HG02840 (cell line): ENCODE data around the gene RNF220.
"Not testable (repeated sequence)": the region's sequence is repeated elsewhere in the genome, so short reads cannot be mapped to it uniquely, and the experiment has no call there.

Experiments
- ATAC-seq: cut with Tn5 transposase; IDR thresholded peaks from one replicate; pipeline ENCODE4 v1.9.1; 2021; ENCODE audit warnings: mild to moderate bottlenecking, moderate library complexity, moderate number of reproducible peaks; ENCODE audit not compliant: unreplicated experiment, low FRiP score

The RNF220 gene

DNA sequence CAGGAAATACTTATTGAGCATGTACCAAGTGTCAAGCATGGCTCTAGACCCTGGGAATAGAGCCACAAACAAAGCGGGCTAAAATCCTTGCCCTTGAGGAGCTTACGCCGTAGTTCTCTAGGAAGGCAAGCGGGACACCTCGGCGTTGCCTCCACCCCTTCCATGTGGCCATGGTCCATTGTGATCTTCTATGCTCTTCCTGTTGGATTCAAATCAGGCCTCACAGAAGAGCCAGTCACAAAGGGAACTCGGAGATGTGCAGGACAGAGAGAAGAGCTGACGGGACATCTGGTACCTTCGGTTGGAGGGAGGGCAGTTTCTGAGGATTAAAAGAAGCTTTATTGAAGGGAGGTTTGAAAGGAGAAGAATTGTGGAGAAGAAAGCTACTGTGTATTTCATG lies 139.9 kb downstream of the RNF220 start:
- ATAC-seq, result no peak

DNA sequence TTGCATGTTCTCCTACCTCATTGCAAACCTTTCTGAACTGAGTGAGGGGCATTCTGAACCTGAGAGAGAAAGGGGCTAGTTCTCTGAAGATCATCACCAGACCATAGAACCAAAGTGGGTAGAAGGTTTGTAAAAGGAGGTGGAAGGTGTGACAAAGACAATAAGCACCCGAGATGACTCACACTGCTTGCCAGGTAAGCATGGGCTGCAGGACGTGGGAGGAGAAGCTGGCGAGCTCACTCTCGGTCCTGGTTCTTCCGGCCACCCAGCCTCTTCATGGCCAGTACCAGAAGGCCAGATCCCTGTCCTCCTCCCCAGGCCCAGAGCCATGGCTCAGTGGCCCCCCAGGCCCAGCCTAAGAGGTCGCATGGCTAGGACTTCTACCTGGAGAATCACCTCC lies 140.9 kb downstream of the RNF220 start:
- ATAC-seq, result no peak

DNA sequence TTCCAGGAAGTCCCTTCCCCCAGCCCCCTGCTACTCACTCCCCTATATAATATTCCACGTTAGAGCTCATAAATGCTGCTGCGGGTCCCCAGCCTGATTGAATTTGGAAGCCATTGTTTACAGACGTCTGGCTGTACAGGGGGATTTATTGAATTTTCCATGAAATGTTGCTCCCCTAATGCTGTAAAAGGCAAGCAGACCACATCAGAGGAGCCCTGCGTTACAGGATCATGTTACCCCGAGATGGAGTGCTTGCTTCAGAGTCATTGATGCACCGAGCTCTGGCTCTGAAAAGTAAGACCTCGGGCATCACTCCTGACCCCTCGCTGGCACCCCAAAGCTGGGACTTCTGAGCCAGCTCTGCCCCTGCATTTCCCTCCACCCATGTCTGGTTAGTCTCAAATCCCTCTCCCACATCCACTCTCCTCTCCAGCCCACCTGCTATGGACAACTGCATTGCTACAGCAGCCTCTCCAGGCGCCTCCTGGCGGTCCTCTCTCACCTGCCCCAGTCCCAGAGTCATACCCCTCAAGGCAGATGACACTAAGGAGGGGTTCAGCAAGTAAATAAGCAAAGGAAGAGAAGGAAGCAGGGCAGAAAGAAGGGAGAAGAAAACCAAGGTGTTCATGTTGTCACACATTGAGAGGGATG lies 141.5 kb downstream of the RNF220 start:
- ATAC-seq, result no peak

DNA sequence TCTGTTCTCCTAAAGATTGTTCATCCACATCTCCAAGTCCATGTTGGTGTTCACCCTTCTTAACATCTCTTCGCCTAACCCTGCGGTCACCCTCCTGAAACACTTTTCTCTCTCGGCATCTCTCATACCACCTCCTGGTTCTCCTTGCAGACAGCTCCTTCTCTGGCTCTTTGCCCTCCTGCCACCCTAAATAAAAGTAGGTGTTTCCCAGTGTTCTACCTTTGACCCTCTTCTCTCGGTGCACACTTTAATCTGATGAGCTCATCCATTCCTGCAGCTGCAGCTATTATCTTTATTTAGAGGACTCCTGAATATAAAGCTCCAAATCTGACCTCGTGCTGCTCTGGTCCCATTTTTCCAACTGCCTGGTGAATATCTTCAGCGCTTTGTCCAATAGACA lies 142.3 kb downstream of the RNF220 start:
- ATAC-seq, result no peak

DNA sequence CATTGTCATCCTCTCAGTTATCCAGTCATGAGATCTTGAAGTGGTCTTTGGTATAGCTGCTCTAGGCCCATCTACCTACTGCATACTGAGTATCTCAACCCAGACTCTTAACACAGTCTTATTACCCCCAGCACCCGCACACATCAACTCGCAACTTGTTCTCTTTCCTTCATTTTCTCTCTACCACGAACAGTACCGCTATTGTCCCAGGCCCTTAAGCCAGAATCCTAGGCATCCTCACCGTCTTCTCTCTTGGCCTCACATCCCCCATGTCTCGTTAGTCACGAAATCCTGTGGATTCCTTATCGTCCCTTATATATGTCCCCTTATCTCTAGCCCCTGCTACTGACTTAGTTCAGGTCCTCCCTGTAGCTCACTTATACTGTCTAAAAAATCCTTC lies 142.8 kb downstream of the RNF220 start:
- no peak for ATAC-seq

DNA sequence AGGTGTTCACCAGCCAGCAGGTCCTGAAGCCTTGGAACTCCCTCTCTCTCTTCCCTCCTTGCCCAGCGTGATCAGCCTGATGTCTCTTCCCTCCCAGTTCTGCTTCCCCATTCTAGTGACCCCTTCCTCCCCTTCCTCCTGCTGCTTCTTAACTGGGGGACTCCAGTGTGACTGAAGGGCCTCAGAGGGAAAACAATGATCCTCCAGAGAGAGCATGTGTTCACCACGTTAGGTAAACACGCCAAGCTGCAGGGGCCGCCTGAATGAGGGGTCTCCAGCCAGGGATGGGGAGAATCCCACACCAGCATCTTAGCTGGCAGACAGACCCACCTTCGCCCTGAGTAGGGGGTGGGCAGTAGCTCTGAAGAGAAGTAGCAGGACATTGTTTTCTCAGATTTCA lies 144.5 kb downstream of the RNF220 start:
- no peak for ATAC-seq

DNA sequence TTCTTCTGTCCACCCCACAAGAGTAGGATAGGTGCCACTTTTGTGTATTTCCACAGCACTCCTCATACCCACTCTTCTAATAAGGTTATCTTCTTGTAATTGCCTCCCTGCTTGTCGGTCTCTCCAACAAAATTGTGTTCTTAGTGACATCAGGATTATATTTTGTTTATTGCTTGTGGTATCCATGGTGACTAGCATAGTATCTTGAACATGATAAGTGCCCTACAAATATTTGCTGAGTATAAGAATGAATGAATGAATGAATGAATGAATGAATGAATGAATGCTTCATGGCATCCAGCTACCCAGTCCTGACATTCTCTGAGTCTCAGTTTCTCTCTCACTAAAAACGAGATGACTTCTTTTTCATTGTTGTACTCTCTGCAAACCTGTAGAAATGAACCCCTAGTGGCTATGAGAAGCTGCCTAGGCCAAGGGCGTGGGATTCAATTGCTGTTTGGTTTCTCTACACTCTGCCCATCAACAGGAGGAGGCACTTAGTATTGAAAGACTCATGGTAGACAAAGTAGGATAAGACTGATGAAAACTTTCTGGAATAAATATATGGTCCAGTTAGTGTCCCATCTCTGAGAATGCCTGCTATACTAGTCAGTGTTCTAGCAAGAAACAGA lies 148.2 kb downstream of the RNF220 start:
- no peak for ATAC-seq

DNA sequence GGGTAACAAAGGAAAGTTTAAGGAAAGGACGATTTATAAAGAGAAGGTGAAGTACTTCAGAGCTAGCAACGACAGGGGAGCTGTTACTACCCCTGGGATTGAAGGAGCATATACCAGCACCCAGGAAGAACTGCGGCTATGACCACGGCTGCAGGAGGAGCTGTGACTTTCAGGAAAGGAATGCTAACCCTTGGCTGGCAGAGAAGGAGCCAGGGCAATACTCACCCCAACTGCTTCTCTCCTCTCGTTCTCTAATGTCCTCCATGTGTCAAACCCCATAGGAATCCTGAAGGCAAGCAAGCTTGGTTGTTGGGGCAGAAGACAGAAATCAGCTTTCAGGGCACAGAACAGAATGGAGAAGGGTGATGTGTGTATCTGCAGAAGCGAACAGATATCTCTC lies 148.7 kb downstream of the RNF220 start:
- no peak for ATAC-seq

DNA sequence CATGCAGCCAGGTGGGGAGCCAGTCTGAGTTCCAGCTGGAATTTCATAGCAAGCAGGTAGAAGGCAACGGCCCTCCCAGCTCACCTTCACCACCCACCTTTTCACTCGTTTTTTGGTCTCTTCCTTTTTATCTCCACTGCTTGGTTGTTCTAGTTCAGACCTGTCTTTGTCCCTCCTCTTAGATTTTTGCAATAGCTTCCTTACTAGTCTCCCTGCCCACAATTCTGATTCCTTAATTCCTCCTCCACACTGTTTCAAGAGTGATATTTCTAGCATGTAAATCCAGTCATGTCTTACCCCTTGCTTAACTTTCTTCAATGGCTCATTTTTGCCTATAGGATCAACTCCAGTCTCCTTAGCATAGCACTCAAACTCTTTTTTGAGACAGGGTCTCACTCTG lies 149.7 kb downstream of the RNF220 start:
- no peak for ATAC-seq

DNA sequence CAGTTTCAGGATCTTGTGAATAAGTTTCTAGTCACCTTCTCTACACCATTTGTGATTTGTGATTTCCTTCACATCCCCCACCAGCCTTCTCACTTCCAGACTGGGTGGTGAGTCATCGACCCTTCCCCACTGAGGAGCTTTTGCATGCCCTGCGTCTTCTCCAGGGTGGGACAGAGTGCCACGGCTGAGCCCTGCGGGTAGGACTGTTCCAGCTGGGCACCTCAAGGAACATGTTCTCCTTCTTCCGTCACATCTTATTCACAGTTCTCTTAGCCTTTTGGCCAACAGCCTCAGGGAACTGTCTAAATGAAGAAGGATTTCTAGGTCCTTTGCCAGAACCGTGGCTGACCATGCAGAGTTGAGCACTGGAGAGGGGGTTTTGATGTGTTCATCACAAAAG lies 152.7 kb downstream of the RNF220 start:
- no peak for ATAC-seq

DNA sequence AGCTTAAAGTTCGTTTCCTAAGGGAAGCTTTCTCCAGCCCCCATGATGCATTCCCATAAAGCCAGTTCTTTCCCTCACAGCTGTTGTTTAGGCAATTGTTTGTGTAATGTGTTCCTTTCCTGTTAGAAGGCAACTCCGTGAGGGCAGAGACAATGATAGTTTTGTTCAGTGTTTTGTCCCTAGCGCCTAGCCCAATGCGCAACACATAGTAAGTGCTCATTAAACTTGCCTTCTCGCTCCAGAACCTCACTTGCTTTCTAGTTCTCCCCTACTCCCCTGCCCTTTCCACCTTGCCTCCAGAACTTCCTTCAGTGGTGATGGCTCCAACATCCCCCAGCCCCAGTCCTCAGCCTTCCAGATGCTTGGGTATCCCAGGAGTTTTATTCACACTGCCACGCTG lies 153.8 kb downstream of the RNF220 start:
- no peak for ATAC-seq

DNA sequence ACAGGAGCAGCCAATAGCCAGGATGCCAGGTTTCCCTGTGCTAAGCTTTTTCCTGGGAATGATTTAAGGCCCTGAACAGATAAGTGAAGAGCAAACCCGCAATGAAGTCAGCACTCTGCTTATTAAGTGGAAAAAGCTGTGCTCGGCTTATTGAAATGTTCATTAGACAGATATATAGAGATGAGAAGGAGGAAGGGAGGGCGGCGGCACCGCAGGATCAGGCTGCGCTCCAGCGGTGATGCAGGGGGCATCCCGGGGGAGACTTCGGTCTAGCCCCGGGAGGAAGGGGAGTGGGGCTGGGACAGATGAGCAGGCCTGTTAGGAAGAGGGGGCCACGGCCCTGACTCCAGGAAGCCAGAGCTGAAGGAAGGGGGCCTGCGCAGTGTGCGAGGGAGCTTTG lies 154.3 kb downstream of the RNF220 start:
- ATAC-seq, result no peak

DNA sequence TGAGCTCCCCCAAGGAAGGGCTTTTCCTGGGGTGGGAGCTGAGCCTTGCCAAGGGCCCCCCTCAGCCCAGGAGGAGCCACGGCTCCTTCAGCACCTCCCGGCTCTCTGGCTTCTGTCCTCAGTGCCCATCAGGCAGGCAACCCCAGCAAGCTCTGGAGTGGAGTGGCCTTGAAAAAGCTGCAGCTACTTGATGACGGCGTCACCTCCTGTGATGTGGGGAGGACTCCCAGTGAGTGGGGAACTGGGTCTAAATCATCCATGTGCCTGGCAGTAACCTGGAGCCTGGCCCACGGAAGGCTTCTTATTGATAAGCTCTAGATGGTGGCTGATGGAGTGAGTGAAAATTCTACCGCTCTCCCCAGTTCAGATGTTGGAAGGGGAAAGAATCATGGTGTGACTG lies 154.9 kb downstream of the RNF220 start:
- no peak for ATAC-seq

DNA sequence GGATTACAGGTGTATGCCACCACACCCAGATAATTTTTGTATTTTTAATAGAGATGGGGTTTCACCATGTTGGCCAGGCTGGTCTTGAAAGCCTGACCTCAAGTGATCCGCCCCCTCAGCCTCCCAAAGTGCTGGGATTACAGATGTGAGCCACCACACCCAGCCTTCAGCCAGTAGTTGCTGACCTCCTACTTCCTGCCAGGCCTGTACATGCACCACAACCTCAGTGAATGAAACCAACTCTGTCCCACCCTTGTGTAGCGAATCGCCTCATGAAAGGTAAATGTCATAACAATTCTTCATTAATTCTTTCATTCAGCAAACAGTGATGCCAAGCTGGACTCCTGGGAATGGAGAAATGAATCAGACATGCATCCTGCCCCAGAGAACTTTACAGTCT lies 155.6 kb downstream of the RNF220 start:
- ATAC-seq, result not testable (repeated sequence)

DNA sequence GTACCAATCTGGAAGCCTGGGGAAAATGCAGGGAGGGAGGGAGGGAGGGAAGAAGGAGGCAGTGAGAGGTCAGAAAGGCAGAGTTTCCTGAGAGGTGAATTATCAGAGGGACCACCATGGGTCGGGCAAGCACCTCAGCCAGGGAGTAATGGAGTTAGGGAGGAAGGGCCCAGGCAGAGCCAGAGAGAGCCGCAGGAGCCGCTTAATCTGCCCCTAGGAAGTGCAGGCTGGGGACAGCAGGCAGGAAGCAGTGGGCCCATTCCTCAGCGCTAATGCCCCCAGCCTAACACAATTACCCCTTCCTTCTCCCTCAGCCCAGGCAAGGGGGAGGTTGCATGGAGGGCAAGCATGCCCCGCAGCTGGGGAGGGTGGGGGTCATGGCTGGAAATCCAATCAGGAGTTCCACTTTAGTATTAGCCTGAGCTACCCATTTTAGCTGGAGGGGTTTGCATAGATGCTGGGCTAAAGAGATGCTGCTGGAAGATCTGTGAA lies 160.2 kb downstream of the RNF220 start:
- no peak for ATAC-seq

DNA sequence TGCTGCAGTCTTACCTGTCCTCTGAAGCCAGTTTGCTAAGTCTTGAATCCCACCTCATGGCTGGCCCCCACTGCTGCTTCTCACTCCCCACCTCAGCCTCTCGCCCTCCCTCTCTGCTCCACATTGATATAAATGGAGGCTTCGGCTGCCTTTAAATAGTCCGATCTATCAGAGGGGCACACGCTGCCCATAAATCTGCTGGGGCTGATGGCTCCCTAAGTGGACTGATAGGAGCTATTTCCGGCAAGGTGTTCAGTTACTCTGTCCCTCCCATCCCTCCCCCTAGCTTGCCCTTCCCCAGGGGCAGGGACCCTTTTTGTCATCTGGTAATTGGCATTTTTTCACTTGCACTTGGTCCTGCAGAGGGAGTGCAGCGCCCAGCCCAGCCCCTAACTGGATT lies 160.8 kb downstream of the RNF220 start:
- ATAC-seq, result no peak

DNA sequence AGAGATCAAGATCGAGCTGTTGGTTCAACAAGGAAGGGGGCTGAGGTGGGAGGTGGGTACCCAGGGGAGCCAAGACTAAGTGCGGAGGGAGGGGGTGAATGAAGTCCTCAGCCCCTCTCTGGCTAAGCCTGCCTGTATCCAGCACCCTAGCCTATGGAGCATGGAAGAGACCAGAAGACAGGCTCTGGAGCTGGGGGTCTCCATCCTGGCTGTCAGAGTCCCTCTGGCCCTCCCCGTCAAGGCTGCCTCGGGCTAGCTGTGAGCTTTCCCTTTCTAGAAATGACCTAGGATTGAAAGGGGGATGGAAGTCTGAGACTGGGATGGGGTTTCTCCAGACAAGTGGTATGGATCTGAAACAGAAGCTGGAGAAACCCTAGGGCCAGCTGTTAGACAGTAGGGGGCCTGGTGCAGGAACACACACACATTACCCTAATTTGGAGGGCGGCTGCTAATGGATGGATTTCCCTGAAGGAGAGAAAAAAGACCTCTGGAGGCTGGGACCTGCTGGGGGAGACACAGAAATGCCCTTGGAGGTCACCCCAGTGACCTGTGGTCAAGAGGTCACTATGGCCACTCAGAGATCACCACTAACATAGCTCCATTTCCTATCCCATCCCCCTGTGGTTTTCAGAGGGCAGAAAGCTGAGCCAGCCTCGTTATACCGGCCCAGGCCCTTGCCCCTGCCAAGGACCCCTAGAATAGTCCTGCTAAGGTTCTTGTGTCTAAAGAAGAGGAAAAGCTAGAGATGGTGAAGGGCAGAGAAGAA lies 161.4 kb downstream of the RNF220 start:
- no peak for ATAC-seq

DNA sequence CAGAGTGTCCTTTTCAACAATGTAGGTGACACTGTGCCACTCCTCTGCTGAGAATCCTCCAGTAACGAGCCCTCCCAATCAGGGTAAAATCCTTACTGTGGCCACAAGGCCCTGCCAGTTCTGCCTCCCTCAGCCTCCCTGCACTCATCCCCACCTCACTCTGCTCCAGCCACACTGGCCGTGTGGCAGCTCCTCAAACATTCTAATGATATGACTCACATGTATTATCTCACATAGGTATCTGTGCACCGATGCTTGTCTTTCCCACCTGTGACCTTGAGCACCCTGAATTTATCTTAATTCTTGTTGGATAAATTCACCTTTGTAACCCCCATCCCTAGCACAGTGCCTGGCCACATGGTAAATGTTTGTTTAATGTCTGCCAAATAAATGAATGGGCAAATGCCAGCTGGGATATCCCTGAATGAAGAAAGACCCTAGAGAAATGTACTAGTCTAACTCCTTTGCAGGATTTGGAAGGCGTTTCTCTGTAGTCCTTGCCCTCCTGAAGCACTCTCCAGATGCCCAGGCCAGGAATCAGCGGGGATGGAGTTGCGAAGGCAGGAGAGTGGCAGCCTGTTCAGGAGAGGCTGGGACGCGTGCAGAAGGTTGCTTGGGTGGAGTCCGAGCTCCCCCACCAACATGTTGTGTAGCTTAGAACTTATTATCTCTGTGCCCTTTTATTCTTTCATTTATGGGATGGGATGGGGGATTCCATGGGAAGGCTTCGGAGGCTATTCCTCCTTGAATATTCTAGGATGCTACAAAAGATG lies 163.3 kb downstream of the RNF220 start:
- ATAC-seq, result no peak

DNA sequence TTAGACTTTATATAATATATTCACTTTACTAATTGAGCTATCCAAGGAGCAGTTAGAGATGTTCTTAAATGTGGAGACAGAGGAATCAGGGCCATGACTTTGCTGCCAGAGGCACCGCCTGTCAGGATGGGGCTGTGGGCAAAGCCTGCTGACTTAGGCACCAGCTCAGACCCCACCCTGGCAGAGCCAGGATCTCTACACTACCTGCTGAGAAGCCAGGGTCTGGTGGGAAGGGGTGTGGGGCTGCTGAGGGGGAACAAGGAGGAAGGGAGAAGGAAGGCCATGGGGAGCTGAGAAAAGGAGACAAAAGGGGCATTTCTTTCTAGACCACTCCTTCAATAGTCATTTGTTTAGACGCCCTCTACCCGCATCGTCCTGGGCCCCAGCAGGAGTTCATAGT lies 164.4 kb downstream of the RNF220 start:
- no peak for ATAC-seq

DNA sequence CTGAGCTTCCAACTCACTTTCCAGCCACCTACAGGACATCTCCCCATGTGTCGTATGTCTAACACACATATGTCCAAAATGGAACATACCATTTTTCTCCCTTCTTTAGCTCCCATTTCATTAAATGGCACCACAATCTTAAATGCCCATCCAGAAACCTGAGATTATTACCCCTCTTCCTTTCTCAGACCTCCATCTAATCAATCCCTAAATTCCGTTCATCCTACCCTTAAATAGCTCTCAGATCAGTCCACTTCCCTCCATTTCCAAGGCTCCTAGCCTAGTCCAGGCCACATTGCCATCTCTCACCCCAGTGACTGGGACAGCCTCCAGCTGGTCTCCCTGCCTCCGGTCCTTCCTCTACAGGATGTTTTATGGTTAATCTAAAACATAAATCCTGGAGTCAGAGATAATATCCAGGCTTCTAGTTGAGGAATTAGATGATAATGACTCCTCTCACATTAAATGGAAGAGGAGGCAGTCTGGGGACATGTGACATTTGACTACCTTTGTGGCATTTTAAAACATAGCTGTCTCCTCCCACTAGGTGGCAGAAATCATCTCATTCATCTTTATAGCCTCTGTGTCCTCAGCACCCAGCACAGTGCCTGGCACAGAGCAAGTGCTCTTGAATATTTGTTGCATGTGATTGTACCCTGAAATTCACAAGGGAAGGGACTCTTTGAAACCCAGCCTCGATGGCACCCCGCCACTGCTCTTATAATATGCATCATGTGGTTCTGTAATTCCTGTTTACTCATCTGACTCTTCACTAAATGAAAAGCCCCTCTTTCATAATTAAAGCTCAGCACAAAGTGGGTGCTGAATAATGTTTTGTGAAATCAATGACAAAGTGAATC lies 166.9 kb downstream of the RNF220 start:
- ATAC-seq, result no peak
